H7 (cell line): ENCODE data around the gene PRKX. TPM values are rescaled to one million over a fixed set of nuclear protein-coding genes. Genes with fewer than 3 reads are reported as not detected.
"Not testable (repeated sequence)": the region's sequence is repeated elsewhere in the genome, so short reads cannot be mapped to it uniquely, and the experiment has no call there.

Experiments used
- DNase-seq: peaks from one replicate; pipeline ENCODE4 v3.0.0; 2012
- H3K27me3 ChIP-seq: 2 replicates; pipeline ENCODE4 v1.6.0; 2011; ENCODE audit warnings: mild to moderate bottlenecking, low read length; ENCODE audit not compliant: control insufficient read depth, insufficient read depth
- H3K36me3 ChIP-seq: replicated peaks from 2 replicates; pipeline ENCODE4 v1.5.1; 2011; ENCODE audit warnings: low read length; ENCODE audit not compliant: control insufficient read depth, insufficient read depth
- H3K4me3 ChIP-seq: 2 replicates; pipeline ENCODE4 v1.5.1; 2011; ENCODE audit warnings: low read depth, mild to moderate bottlenecking, control low read depth, low read length, moderate library complexity; ENCODE audit not compliant: insufficient read depth
- total RNA-seq: library from RNA; depleted of rRNA; stranded (reverse); fragments of >200 nt; shearing (Covaris generic); gene quantifications from 2 replicates; pipeline ENCODE4 v1.2.3, GENCODE V29; 2014

The PRKX gene
- total RNA-seq, 1 experiment from 2014 or later = 61.2 TPM

GRCh38 chrX:3697701-3698279, 15.7 kb downstream of the PRKX start:
- peak; percentile 48 for DNase-seq
- Histone ChIP-seq H3K27me3 (no peaks in the 10 kb centered on the region), H3K4me3 (no peak overlapping the region), H3K36me3 (no peaks in the 10 kb centered on the region)

DNA sequence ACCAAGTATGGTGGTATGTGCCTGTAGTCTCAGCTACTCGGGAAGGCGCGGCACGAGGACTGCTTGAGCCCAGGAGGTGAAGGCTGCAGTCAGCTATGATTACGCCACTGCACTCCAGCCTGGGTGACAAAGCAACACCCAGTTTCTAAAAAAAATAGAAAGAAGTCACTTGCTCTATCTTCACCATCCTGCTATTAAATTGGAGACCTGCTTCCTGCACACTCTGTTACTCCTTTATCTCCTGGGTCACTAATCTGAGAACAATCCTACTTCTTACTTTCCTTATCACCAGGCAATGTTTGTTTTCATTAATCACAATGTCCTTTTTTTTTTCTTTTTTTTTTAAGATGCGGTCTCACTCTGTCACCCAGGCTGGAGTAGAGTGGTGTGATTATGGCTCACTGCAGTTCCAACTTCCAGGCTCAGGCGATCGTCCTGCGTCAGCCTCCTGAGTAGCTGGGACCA, 16.2 kb downstream of the PRKX start:
- DNase-seq = no peak
- H3K4me3 ChIP-seq = no peak overlapping the region

DNA sequence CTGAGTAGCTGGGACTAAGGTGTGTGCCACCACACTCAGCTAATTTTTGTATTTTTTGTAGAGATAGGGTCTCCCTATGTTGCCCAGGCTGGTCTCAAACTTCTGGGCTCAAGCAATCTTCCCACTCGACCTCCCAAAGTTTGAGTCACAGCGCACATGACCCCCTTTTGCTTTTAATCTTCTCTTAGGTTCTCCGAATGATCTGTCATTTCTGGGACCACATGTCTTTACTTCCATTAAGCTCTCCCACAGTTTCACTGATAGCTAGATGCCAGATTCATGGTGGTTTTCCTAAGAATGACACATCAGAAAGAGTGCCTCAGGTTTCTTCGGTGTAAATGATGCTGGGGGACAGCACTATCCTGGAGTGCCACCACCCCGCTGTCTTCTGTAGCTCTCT, 17.9 kb downstream of the PRKX start:
- no peak overlapping the region for H3K4me3 ChIP-seq
- no peak for DNase-seq
- no peaks in the 10 kb centered on the region for H3K36me3 ChIP-seq
- H3K27me3 ChIP-seq = no peaks in the 10 kb centered on the region

More for the DNA sequence above, 16.2 kb downstream of the PRKX start:
- Histone ChIP-seq H3K27me3 (no peaks in the 10 kb centered on the region), H3K36me3 (no peaks in the 10 kb centered on the region)

DNA sequence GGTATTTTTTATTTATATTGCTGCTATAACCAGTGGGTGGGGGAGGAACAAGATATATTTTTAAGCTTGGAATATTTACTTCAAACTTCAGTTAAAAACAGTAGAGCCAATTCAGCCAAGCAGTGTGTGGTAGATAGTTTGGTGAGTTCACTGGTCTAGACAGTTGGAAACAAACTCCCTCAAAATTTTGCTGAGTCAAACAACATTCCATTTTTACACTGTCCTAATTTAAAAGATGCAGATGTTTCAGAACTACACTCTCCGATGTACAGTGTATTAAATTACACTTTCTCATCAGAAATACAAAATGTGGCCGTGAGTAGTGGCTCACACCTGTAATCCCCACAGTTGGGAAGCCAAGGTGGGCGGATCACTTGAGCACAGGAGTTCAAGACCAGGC, 23.3 kb downstream of the PRKX start:
- DNase-seq = no peak
- H3K27me3 ChIP-seq = no peaks in the 10 kb centered on the region
- no peaks in the 10 kb centered on the region for H3K36me3 ChIP-seq
- no peak overlapping the region for H3K4me3 ChIP-seq

DNA sequence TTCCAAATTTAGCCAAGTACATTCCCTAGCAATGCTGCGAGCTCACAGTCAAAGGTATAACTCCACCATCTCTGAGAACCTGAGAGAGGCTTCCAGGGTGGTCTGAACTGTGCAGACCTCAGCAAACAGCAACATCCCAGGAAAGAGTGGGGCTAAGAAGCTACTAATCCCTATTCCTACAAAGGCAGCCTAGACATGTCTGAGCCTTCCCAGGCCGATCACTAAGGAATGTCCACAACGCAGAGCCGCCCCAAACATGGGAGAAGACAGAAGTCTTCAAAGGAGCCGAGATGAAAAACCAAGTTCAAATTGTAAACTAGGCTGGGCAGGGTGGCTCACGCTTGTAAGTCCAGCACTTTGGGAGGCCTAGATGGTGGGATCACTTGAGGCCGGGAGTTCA, 30.2 kb downstream of the PRKX start:
- not testable (repeated sequence) for H3K27me3 ChIP-seq, H3K36me3 ChIP-seq, DNase-seq, H3K4me3 ChIP-seq

- Histone ChIP-seq H3K27me3 (no peaks in the 10 kb centered on the region), H3K4me3 (no peak overlapping the region), H3K36me3 (no peaks in the 10 kb centered on the region)
- no peak for DNase-seq
Observed at GRCh38 chrX:3680459-3680858, 33.0 kb downstream of the PRKX start.

GRCh38 chrX:3679669-3680068, 33.8 kb downstream of the PRKX start:
- no peaks in the 10 kb centered on the region for H3K27me3 ChIP-seq
- no peak for DNase-seq
- H3K36me3 ChIP-seq = peaks cover 2% of the 10 kb centered on the region
- H3K4me3 ChIP-seq = no peak overlapping the region

DNA sequence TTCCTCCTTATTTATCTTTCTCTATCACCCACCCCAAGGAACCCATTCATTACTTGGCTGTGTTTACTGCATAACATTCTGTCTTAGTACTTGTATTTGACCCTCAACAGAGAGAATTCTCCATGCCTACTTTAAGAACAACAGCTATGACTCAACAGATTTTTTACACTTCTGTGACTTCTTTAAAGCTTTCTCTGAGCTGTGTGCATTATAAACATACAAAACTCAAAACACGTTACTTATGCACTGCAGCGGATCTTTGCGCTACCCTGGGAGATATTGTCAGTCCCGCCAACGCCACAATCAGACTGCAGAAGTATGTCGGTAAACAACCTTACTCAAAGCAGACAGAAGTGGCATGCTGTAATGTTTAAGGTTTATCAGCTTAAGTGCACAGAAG, 35.1 kb downstream of the PRKX start:
- no peak for DNase-seq
- H3K4me3 ChIP-seq = no peak overlapping the region
- peaks cover 4% of the 10 kb centered on the region for H3K36me3 ChIP-seq
- H3K27me3 ChIP-seq = no peaks in the 10 kb centered on the region

- no peak for DNase-seq
- Histone ChIP-seq H3K36me3 (peaks cover 9% of the 10 kb centered on the region), H3K4me3 (no peak overlapping the region), H3K27me3 (no peaks in the 10 kb centered on the region)
Observed at GRCh38 chrX:3674881-3675280, 38.6 kb downstream of the PRKX start.

GRCh38 chrX:3669841-3670475, 43.5 kb downstream of the PRKX start:
- no peaks in the 10 kb centered on the region for H3K27me3 ChIP-seq
- H3K36me3 ChIP-seq = peaks cover 10% of the 10 kb centered on the region
- H3K4me3 ChIP-seq = no peak overlapping the region
- no peak for DNase-seq

- H3K4me3 ChIP-seq = no peak overlapping the region
- H3K27me3 ChIP-seq = no peaks in the 10 kb centered on the region
- H3K36me3 ChIP-seq = peaks cover 3% of the 10 kb centered on the region
- DNase-seq = no peak
Observed at GRCh38 chrX:3666975-3667374, 46.5 kb downstream of the PRKX start.

DNA sequence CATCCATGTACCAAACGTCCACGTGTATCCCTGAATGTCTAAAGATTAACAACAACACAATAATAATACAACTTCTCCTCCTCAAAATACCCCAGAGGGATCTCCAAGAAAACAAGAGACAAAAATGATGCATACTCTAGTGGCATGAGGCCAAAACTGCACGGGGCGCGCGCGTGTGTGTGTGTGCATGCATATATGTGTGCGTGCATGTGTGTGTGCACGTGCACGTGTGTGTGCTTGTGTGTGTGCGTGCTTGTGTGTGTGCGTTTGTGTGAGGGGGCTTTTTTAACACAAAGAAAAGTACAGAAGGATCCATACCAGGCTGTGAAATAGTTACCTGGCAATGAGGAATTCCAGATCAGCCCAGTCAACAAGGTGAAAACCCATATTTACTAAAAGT, 48.5 kb downstream of the PRKX start:
- H3K36me3 ChIP-seq = peaks cover 1% of the 10 kb centered on the region
- no peaks in the 10 kb centered on the region for H3K27me3 ChIP-seq
- H3K4me3 ChIP-seq = no peak overlapping the region
- DNase-seq = no peak

DNA sequence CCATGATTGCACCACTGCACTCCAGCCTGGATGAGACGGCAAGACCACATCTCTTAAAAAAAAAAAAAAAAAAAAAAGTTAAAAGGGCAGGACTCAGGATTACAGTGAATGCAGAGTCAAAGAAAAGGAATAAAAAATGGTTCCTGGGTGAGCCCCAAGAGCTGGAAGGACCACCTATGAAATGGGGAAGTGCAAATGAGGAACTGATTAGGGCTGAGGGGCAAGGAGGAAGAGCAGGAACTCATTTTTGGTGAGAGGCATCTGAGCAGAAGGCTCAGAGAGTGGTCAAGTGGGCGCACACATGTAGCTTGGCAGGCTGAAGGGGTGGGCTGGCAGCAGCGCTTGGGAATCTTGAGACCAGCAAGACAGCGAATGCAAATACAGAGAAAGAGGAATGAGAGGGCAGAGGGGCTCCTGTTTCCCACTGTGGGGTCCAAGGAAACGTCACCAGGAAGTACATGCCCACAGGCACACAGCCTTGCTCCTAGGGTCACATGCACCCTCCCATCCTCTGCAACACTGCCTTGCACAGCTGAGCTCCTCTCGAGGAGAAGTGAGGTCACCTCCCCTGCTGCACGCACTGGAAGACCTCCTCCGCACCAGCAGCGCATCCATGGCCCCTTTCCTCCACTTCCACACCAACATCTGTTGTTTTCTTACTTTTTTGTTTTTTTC, 49.7 kb downstream of the PRKX start:
- H3K27me3 ChIP-seq, H3K36me3 ChIP-seq, H3K4me3 ChIP-seq, DNase-seq: not testable (repeated sequence)

DNA sequence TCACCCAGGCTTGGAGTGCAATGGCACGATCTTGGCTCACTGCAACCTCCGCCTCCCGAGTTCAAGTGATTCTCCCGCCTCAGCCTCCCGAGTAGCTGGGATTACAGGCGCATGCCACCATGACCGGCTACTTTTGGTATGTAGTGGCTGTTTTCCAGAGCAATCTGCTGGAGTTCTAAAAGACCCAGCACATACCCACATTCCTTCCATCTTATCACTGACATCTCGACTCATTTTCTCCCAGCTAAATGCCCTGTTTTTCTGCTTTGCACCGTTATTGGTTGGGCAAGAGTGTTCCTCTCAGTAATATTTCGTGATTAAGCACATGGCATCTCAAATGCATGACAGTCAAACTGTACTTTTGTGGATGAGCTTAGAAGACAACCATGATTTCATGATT, 53.7 kb downstream of the PRKX start:
- Histone ChIP-seq H3K27me3 (no peaks in the 10 kb centered on the region), H3K4me3 (no peak overlapping the region), H3K36me3 (peaks cover 5% of the 10 kb centered on the region)
- no peak for DNase-seq

- Histone ChIP-seq H3K4me3 (no peak overlapping the region), H3K36me3 (peaks cover 11% of the 10 kb centered on the region), H3K27me3 (no peaks in the 10 kb centered on the region)
- DNase-seq = no peak
Observed at GRCh38 chrX:3655181-3655580, 58.3 kb downstream of the PRKX start.
